NCI-H1092 (cell line): ENCODE results near the gene RAPH1.
"Not testable (repeated sequence)": the region's sequence is repeated elsewhere in the genome, so short reads cannot be mapped to it uniquely, and the experiment has no call there.

Experiments
- DNase-seq: peaks from one replicate; lab custom pipeline; 2025; lab: John Stamatoyannopoulos, UW

Gene RAPH1

DNA sequence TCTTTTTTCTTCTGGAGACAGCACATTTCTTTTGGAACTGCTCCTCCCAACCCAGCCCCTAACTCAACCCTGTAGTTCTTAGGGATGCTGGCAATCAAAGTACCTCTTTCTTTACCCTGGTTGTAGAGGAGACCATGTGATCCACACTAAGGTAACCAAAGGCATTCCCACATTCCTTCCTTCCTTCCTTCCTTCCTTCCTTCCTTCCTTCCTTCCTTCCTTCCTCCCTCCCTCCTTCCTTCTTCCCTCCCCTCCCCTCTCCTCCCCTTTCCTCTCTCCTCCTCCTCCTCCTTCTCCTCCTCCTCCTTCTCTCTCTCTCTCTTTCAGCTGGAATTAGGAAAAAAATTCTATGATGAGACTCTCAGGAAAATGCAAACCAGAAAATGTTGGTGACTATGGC, 13.8 kb upstream of the RAPH1 start:
- DNase-seq = no peak

DNA sequence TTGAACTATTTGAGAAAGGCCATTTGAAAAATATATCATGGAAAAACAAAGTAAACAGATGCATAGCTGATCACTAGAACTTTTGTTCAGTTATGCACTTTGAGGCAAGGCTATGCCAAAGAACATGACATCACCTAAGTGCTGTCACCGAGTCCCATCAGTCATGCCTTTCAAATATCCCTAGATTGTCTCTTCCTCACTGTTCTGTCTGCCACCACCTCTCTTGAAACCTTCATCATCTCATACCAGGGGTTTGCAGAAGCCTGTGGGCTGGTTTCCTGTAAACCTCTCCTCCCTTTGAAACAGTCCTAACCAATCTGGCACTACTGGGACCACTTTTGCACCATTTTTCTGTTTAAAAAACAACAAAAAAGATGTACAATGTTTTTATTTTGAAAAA, 12.3 kb upstream of the RAPH1 start:
- DNase-seq = no peak

DNA sequence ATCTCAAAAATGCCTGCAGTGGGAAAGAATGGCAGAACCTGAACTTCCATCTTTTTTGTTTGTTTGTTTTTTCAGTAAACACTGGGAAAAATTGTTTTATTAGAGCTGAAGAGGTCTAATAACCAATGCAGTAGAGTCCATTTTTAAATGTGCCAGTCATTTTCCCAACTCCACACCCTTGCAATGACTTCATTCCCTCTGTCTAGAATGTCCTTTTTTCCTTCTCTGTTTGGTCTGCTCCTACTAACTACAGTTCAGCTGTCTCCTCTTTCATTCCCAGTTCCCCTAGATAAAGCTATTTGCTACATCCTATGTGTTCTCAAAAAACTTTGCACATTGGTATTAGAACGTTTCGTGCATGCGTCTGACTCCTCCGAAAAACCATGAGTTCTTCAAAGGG, 9.3 kb upstream of the RAPH1 start:
- no peak for DNase-seq

DNA sequence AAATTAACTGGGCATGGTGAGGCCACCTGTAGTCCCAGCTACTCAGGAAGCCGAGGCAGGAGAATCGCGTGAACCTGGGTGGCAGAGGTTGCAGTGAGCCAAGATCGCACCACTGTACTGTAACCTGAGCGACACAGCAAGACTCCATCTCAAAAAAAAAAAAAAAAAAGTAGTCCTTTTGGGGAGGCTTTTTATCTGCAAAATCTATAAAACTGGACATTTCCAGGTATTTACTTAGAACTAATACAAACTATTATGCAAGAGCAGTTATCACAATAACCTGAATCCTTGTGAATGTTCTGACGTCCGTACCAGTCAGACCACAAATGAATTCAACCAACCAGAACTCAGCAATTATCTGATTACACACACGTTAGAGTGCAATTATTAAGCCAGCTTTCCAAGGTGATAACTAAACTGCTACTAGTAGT, 8.8 kb upstream of the RAPH1 start:
- no peak for DNase-seq

DNA sequence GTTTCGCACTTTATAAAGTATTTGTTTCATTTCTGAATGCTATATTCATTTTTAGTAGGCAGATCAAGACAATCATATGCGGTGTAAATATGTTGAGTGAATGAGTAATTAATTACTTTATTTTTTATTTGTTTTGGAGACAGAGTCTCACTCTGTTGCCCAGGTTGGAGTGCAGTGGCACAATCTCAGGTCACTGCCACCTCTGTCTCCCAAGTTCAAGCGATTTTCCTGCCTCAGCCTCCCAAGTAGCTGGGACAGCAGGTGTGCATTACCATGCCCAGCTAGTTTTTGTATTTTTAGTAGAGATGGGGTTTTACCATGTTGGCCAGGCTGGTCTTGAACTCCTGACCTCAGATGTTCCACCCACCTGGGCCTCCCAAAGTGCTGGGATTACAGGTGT, 5.5 kb upstream of the RAPH1 start:
- DNase-seq = not testable (repeated sequence)

DNA sequence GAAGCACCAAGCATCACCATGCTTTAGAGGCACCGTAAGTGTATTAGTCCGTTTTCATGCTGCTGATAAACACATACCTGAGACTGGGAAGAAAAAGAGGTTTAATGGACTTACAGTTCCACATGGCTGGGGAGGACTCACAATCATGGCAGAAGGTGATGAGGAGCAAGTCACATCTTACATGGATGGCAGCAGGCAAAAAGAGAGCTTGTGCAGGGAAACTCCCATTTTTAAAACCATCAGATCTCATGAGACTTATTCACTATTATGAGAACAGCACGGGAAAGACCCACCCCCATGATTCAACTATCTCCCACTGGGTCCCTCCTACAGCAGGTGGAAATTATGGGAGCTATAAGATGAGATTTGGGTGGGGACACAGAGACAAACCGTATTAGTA, 3.1 kb upstream of the RAPH1 start:
- DNase-seq = not testable (repeated sequence)

DNA sequence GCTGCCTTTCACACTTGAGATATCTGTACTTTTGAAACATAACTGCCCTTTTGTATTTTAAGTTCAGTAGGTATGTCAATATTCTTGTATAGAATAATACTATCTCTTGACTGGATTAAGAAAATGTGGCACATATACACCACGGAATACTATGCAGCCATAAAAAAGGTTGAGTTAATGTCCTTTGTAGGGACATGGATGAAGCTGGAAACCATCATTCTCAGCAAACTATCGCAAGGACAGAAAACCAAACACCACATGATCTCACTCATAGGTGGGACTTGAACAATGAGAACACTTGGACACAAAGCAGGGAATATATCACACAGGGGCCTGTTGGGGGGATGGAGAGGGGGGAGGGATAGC, 1.5 kb upstream of the RAPH1 start:
- not testable (repeated sequence) for DNase-seq

DNA sequence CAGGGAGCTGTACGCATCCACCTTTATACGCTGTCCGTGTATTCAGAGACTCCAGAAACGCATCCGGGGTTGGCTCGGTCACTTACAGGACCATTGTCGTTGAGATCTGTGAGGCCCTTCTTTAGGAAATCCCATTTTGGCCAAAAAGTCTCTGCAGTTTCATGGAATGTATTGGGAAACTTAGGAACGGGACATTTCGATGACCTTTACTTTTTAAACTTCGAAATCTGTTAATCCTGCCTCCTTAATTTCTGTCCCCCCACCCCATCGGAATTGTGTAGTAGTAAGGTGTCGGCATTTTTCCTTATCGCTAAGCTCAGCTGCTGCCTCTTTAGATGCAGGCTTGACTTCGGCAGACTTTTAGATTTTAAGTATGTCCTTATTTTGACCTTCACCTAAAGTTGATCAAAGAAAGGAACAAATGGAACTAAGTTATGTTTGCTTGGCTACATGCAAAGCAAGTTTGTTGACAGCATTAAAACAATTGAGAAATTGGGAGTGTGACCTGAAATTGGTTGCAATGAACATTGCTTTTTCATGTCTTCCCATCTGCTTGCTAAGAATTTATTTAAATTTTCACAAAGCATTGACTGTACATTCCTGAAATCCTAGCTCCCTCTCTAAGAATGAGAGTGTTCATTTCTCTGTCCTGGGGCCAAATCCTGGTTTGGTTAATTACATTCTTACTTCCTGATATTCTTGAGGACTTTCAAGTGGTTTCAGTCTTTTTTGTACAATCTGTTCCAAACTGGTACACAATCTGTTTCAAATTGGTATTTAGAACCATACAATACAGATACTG, 884 bp upstream of the RAPH1 start:
- no peak for DNase-seq

DNA sequence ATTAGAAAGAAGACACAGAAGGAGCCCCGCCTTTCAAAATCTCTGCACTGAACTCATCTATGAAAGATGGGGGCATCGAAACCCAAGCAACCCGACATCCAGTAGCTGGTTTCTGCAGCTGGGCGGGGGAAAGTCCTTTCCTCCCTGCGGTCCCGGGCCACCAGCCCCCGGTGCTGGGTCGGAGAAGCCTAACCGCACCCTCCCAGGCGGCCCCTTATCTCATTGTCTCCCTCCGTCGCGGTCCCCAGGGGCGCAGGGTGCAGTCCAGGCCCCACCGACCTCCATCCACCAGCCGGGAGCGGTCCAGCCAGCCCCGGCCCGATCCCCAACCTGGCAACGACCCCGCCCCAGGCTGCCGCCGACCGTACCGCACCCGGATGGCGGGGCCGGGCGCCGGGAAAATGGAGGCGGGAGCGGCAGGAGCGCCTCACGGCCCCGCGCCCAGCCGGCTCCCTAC, 452 bp downstream of the RAPH1 start:
- DNase-seq = no peak

DNA sequence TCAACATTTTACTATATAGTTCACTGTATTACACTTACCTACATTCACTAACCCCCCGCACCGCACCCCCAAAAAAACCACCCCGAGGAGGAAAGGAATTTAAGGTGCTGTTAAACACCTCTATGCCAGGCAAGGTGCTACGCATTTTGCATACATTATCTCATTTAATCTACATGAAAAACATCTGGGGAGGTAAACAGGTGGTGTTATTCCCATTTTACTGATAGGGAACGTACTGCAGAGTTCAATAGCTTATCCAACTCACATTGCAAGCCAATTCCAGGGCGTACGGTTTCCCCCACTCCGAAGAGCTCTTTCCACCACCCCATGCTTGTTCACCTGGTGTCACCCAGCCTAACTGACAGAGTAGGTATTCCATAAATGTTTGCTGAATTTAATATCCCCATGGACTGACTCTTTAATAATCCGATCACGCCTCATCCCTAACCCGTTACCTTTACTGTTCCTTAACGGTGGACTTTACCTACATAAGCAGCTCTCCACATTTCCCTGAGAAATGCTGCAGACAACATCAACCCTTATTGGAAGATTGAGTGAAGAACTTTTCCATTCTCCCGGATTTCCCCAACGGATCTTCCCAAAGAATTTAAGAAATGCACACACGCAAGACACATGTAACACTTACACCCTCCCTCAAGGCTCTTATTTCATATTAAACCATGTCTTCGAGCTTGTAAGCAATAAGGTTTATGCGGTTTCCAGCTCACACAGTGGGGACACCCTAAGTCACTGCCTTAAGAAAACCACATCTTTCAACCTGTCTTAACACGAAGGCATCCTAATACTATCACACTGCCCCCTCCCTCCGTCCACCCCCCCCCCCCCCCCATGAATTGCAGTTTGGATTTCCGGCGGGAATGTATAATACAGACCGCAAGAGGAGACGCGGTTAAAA, 1.2 kb downstream of the RAPH1 start:
- no peak for DNase-seq

DNA sequence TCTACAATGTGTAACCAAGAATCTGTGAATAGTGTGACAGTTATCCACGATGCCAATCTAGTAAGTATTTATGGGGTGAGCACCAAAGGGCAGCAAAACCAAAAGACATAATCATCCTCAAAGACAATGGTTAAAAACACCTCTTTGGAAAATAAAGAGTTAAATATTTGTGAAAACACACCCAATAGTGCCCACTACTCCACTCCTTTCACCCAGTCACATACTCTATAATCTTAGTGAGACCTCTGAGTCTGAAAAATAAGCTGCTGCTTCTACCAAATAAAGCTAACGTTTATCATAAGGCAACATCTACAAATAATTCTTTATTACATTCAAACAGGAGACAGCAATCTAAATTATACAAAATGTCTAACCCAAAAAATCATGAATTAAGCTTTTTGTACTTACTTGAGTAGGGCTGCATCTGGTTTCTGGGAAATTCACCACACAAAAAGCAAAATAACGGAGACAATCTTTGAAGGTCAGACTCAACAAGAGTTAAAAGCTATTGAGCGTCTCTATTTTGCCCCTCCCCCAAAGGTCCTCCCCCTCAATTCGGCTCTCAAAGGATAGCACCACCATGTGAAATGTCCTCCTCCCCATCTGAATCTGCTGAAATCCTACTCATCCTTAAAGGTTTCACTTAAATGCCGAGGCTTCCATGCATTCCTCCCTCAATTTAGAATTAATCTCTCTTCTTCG, 2.0 kb downstream of the RAPH1 start:
- no peak for DNase-seq

DNA sequence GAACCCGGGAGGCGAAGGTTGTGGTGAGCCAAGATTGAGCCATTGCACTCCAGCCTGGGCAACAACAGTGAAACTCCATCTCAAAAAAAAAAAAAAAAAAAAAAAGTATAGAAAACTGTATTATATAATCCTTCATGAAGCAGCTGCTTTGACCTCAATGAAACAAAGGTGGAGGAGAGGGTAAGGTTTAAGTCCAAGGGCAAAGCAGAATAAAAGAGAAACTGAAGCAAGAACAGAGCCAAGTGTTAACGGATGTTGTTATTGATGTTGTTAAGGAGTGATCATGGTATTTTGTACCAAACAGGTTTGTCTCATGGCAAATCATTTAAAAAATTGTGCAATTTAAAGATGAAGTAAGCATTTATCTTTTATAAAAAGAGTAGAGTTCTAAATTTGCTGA, 7.4 kb downstream of the RAPH1 start:
- no peak for DNase-seq

DNA sequence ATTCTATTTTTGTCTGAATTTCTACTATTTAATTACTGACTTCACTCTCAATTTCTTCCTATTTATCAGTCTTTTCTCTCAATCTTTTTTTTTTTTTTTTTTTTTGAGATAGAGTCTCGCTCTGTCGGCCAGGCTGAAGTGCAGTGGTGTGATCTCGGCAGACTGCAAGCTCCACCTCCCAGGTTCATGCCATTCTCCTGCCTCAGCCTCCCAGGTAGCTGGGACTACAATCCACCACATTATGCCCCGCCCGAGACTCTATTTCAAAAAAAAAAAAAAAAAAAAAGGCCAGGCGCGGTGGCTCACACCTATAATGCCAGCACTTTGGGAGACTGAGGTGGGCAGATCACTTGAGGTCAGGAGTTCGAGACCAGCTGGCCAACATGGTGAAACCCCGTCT, 21.8 kb downstream of the RAPH1 start:
- DNase-seq = not testable (repeated sequence)

DNA sequence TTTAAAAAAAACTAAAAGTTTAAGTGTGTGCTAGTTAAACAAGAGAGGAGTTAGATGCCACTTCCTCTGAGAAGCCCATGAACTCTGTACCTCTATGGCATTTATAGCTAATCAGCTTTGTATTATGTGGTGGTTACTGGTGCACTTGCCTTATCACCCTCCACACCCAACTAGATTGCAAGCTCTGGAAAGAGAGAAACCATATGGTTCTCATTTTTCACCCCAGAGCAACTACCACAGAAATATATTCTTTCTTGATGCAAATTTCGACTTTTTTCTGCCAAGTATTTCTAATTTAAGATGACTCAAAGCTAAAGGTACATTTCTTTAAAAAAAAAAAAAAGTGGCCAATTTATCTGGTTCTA, 24.2 kb downstream of the RAPH1 start:
- no peak for DNase-seq

DNA sequence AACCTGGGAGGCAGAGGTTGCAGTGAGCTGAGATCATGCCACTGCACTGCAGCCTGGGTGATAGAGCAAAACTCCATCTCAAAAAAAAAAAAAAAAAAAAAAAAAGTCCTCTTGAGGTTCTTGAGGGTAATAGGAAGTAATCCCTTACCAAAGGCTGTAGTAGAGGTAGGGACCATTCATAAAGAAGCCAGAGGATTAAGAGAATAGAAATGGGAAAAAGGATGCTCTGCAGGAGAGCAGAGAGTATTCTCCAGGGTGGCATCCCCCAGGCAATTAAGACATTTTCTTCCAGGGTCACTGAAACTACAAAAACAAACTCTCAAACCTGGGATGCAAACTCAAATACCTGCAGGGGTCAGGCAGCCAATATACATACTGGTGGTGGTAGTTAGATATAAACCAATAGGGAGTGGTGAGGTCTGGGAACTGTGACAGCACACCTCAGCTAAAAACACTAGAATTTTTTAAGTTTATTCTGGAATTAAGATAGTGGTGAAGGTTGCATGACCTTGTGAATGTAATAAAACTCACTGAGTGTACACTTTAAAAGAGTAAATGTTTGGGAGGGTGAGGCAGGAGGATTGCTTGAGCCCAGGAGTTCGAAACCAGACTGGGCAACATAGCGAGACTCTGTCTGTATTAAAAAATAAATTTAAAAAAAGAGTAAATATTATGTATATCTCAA, 24.7 kb downstream of the RAPH1 start:
- DNase-seq = no peak

DNA sequence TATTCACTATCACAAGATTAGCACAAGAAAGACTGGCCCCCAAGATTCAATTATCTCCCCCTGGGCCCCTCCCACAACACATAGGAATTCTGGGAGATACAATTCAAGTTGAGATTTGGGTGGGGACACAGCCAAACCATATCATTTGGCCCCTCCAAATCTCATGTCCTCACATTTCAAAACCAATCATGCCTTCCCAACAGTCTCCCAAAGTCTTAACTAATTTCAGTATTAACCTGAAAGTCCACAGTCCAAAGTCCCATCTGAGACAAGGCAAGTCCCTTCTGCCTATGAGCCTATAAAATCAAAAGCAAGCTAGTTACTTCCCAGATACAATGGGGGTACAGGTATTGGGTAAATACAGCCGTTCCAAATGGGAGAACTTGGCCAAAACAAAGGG, 31.6 kb downstream of the RAPH1 start:
- DNase-seq = not testable (repeated sequence)

DNA sequence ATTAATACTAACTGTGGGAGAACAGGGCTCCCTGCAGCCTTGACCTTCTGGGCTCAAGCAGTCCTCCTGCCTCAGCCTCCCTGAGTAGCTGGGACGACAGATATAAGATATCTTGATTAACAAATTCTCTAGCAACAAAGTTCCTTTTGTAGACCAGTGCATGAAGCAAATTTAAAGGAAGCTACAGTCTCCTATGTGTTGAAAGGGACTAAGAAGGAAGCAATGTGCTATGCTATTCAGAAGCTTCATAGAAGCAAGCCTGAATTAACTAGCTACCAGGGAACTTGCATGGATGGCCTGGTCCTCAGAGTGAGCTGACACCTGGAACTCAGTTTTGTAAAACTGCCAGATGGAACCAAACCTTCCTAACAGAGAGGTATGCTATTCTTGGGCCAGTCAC, 33.2 kb downstream of the RAPH1 start:
- no peak for DNase-seq

DNA sequence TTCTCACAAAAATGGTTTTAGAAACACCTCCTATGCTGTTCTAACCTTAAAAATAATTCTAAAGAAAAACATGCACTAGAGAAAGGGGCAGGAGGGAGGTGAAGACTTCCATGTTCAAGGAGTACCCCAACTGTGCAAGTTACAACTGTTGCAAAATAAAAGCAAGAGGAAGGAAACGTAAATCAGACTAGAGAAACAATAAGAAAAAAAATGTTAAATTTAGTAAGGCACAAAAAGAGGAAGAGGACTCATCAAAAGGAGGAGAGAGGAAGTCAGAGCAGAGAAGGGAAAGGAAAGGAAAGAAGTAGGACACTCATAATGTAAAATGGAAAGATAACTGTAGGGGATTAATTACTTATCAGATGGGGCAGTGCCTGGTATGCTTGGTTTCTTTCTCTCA, 34.1 kb downstream of the RAPH1 start:
- no peak for DNase-seq

DNA sequence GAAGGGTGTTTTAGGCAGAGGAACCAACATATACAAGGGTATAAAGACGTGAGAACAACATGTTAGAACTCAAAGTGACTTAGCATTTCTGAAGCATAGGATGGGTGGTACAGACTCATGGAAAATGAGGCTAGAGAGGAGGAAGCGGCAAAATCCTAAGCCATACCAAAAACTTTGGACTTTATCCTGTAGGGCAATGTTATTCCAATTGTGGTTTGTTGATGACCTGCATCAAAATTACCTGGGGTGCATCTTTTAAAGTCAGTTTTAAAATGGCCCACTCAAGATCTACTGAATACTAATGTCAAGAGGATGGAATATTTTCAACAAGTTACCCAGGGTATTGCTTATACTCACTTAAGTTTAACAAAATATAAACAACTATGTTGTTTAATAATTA, 34.8 kb downstream of the RAPH1 start:
- no peak for DNase-seq

DNA sequence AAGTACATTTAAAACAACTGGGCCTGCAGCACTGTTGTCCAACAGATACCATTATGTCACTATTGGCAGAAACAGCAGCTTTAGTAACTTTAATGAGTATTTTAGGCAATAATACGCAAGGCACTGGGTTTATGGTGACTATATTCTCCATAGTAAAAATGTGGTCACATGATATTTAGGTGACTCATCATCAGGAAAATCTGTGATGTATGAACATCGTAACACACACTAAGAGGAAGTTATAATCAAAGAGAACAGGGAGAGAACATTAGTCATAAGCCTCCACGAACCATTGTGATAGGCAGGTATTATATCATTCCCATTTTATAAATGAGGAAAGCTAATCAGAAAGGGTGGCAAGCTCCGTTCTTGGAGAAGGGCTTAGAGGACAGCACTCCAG, 36.9 kb downstream of the RAPH1 start:
- DNase-seq = no peak

DNA sequence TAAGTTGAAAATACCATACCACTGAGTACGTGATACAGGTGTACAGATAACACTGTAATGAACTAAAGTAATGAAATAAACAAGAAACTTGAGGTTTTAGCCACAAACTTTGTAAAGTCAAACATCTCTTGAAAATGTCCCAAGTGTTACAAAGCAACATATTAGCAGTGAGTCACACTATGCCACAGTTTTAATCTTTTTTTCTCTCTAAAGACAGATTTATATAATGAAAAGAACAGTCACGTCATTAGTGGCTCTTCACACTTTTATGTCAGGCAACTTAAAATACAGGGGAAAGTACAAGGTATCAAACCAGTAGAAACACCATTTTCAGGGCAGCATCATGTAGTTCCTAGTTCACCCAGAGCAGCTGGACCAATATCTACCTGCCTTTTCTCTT, 42.1 kb downstream of the RAPH1 start:
- DNase-seq = no peak

DNA sequence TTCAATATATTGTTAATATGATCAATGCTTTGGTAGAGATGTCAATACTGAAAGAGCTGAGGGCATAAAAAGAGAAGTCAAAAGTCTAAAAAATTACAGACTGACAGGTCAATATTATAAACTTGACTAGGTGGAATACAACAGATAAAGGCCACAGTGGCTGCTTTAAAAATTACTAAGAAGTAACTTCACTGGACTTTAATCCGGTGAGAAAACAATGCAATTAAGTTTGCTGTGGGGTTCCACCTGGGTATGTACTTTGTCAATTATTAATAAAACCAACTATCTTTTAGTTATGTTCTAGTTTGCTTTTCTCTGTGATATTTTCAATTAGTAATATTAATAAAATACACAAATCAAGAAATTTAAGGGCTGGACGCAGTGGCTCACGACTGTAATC, 44.7 kb downstream of the RAPH1 start:
- DNase-seq = no peak
